Measurements from ENCODE around the gene DNAJC4. TPM values are rescaled to one million over a fixed set of nuclear protein-coding genes. Genes with fewer than 3 reads are reported as not detected.
A peak's percentile ranks its signal among the peaks of the same experiment; 100 is the strongest.

The DNAJC4 gene
- total RNA-seq, 1 experiment from 2014 or later, result 26.0 TPM

GRCh38 chr11:64227405-64227956 is 2.9 kb upstream of the DNAJC4 start (continued):
- TF ChIP-seq AR (CRISPR knock-in tag; IDR thresholded peaks at IDR 0.05) (no peak), ZNF317 (CRISPR knock-in tag; IDR thresholded peaks at IDR 0.05; ENCODE audit: borderline replicate concordance, low read depth) (no peak), HMGA2 (CRISPR knock-in tag; IDR thresholded peaks at IDR 0.05) (no peak), RORB (CRISPR knock-in tag; IDR thresholded peaks at IDR 0.05) (no peak), ZNF219 (CRISPR knock-in tag; IDR thresholded peaks at IDR 0.05; ENCODE audit: borderline replicate concordance) (no peak), JAZF1 (CRISPR knock-in tag; IDR thresholded peaks at IDR 0.05) (no peak), NFYB (CRISPR knock-in tag; conservative IDR thresholded peaks at IDR 0.05; ENCODE audit: low read depth) (no peak)
- TF ChIP-seq, protein P1, sequence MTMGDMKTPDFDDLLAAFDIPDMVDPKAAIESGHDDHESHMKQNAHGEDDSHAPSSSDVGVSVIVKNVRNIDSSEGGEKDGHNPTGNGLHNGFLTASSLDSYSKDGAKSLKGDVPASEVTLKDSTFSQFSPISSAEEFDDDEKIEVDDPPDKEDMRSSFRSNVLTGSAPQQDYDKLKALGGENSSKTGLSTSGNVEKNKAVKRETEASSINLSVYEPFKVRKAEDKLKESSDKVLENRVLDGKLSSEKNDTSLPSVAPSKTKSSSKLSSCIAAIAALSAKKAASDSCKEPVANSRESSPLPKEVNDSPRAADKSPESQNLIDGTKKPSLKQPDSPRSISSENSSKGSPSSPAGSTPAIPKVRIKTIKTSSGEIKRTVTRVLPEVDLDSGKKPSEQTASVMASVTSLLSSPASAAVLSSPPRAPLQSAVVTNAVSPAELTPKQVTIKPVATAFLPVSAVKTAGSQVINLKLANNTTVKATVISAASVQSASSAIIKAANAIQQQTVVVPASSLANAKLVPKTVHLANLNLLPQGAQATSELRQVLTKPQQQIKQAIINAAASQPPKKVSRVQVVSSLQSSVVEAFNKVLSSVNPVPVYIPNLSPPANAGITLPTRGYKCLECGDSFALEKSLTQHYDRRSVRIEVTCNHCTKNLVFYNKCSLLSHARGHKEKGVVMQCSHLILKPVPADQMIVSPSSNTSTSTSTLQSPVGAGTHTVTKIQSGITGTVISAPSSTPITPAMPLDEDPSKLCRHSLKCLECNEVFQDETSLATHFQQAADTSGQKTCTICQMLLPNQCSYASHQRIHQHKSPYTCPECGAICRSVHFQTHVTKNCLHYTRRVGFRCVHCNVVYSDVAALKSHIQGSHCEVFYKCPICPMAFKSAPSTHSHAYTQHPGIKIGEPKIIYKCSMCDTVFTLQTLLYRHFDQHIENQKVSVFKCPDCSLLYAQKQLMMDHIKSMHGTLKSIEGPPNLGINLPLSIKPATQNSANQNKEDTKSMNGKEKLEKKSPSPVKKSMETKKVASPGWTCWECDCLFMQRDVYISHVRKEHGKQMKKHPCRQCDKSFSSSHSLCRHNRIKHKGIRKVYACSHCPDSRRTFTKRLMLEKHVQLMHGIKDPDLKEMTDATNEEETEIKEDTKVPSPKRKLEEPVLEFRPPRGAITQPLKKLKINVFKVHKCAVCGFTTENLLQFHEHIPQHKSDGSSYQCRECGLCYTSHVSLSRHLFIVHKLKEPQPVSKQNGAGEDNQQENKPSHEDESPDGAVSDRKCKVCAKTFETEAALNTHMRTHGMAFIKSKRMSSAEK (CRISPR knock-in tag; IDR thresholded peaks at IDR 0.05; ENCODE audit: borderline replicate concordance), result no peak

- no peak for DNase-seq (ENCODE audit: low spot score)
- ChIA-PET CTCF (interaction anchor here (0.6 to 2.8 kb wide), 4 partner anchors 22 to 128 kb away, joined by 3 to 25 read pairs (median 3); partner anchors contain the start of gene PLCB3), POLR2A (no interaction called here)
- Mint-ChIP-seq H3K4me1 (peaks cover 40% of the 10 kb centered on the region), H3K9me3 (no peaks in the 10 kb centered on the region), H3K4me3 (peak overlapping the region; percentile 82), H3K27ac (peak overlapping the region; percentile 80; the same call in 1 of the 2 replicates), H3K36me3 (no peaks in the 10 kb centered on the region), H3K27me3 (ENCODE audit: low read depth) (peaks cover 16% of the 10 kb centered on the region)
- ATAC-seq, result no peak
- TF ChIP-seq ERG (CRISPR knock-in tag; IDR thresholded peaks at IDR 0.05), result no peak
- no peak for TF ChIP-seq ATF3 (CRISPR knock-in tag; conservative IDR thresholded peaks at IDR 0.05)
- TF ChIP-seq, protein P2, sequence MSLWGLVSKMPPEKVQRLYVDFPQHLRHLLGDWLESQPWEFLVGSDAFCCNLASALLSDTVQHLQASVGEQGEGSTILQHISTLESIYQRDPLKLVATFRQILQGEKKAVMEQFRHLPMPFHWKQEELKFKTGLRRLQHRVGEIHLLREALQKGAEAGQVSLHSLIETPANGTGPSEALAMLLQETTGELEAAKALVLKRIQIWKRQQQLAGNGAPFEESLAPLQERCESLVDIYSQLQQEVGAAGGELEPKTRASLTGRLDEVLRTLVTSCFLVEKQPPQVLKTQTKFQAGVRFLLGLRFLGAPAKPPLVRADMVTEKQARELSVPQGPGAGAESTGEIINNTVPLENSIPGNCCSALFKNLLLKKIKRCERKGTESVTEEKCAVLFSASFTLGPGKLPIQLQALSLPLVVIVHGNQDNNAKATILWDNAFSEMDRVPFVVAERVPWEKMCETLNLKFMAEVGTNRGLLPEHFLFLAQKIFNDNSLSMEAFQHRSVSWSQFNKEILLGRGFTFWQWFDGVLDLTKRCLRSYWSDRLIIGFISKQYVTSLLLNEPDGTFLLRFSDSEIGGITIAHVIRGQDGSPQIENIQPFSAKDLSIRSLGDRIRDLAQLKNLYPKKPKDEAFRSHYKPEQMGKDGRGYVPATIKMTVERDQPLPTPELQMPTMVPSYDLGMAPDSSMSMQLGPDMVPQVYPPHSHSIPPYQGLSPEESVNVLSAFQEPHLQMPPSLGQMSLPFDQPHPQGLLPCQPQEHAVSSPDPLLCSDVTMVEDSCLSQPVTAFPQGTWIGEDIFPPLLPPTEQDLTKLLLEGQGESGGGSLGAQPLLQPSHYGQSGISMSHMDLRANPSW (CRISPR knock-in tag; conservative IDR thresholded peaks at IDR 0.05; ENCODE audit: low read depth), result no peak
- TF ChIP-seq ELF4 (CRISPR knock-in tag; IDR thresholded peaks at IDR 0.05; ENCODE audit: low read depth), result no peak
- no peak for TF ChIP-seq ZSCAN18 (CRISPR knock-in tag; IDR thresholded peaks at IDR 0.05)
- no peak for TF ChIP-seq RORB (CRISPR knock-in tag; IDR thresholded peaks at IDR 0.05)
- TF ChIP-seq, protein P3, sequence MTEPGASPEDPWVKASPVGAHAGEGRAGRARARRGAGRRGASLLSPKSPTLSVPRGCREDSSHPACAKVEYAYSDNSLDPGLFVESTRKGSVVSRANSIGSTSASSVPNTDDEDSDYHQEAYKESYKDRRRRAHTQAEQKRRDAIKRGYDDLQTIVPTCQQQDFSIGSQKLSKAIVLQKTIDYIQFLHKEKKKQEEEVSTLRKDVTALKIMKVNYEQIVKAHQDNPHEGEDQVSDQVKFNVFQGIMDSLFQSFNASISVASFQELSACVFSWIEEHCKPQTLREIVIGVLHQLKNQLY (CRISPR knock-in tag; IDR thresholded peaks at IDR 0.05), result no peak
- TF ChIP-seq JUN (CRISPR knock-in tag; IDR thresholded peaks at IDR 0.05), result no peak
Measured at GRCh38 chr11:64229090-64229743, 1.1 kb upstream of the DNAJC4 start.

Measured in WTC11 (cell line).